Mesothelial cell of epicardium (in vitro differentiated cells): ENCODE results near the gene MSANTD1. TPM values are rescaled to one million over a fixed set of nuclear protein-coding genes. Genes with fewer than 3 reads are reported as not detected.

Experiments used
- DNase-seq, 2 experiments: peaks; one replicate each; pipeline ENCODE4 v3.0.0; 2021; ENCODE audit warnings: low spot score in 2 of 2; ENCODE audit not compliant: unreplicated experiment in 2 of 2
- H3K27ac Mint-ChIP-seq: 2 replicates; pipeline ENCODE4 v1.8.0; 2021; ENCODE audit warnings: mixed read lengths
- H3K27me3 Mint-ChIP-seq: 2 replicates; pipeline ENCODE4 v1.8.0; 2021; ENCODE audit warnings: low read depth, mixed read lengths
- H3K36me3 Mint-ChIP-seq: 2 replicates; pipeline ENCODE4 v1.8.0; 2021; ENCODE audit warnings: mixed read lengths
- H3K4me1 Mint-ChIP-seq: 2 replicates; pipeline ENCODE4 v1.8.0; 2021; ENCODE audit warnings: mixed read lengths
- H3K4me3 Mint-ChIP-seq: 2 replicates; pipeline ENCODE4 v1.8.0; 2021; ENCODE audit warnings: mild to moderate bottlenecking, moderate library complexity, mixed read lengths
- H3K9me3 Mint-ChIP-seq: 2 replicates; pipeline ENCODE4 v1.8.0; 2021; ENCODE audit warnings: mixed read lengths
- total RNA-seq: library from RNA; stranded (reverse); gene quantifications from 3 replicates; pipeline ENCODE4 v1.2.1, GENCODE V29; 2021
- TF ChIP-seq, protein P1 (sequence below): fragments of 200-600 bp; sonication (generic); IDR thresholded peaks from one replicate; pipeline ENCODE4 v1.5.0; 2021; ENCODE audit warnings: antibody characterized with exemption; ENCODE audit not compliant: unreplicated experiment

MSANTD1 gene
- total RNA-seq, 1 donor from 2014 or later = 2.6 TPM

DNA sequence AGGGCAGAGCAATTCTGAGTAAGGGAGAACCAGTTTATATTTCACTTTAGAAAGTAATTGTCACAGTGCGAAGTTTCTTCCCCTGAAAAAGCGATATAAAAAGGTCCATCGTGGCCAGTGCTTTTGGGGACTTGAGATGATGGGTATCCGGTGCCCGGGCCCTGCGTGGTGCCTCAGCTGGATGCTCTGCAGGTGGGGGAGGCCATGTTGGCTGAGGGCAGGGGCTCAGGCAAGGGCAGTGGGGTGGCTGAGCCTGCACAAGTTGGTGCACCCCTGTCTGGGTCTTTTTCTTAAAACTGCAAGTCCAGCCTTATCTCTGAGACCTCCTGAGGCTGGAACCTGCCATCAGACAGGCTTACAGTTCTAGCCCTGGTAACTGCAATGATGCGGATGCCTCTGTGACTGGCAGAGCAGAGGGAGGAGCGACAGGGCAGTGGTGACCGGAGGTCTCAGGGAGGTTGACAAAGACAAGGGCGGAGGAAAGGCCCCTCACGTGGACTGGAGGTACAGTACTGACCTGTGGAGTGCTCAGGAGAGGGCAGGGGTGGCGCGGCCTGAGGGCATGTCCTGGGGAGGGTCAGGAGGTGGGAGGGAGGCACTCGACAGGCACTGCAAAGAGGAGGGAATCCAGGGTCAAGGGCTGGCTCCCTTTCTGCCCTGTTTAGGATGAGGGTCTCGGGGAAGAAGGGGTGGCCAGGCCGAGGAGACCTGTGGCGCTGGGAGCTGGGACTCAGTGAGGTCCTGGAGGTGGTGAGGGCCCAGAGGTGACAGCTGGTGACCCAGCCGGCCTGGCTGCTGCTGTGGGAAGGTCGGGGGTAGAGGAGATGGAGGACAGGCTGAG is 45.7 kb downstream of the MSANTD1 start:
- H3K27me3 Mint-ChIP-seq = peaks cover 13% of the 10 kb centered on the region
- peaks cover 16% of the 10 kb centered on the region for H3K9me3 Mint-ChIP-seq
- peak overlapping the region; percentile 55 for H3K27ac Mint-ChIP-seq
- peaks cover 38% of the 10 kb centered on the region for H3K36me3 Mint-ChIP-seq
- H3K4me1 Mint-ChIP-seq = peaks cover 30% of the 10 kb centered on the region
- peak in 1 of 2 experiments; percentile 36 for DNase-seq
- TF ChIP-seq, protein P1, sequence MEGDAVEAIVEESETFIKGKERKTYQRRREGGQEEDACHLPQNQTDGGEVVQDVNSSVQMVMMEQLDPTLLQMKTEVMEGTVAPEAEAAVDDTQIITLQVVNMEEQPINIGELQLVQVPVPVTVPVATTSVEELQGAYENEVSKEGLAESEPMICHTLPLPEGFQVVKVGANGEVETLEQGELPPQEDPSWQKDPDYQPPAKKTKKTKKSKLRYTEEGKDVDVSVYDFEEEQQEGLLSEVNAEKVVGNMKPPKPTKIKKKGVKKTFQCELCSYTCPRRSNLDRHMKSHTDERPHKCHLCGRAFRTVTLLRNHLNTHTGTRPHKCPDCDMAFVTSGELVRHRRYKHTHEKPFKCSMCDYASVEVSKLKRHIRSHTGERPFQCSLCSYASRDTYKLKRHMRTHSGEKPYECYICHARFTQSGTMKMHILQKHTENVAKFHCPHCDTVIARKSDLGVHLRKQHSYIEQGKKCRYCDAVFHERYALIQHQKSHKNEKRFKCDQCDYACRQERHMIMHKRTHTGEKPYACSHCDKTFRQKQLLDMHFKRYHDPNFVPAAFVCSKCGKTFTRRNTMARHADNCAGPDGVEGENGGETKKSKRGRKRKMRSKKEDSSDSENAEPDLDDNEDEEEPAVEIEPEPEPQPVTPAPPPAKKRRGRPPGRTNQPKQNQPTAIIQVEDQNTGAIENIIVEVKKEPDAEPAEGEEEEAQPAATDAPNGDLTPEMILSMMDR = no peak
- peak overlapping the region; percentile 94 for H3K4me3 Mint-ChIP-seq

DNA sequence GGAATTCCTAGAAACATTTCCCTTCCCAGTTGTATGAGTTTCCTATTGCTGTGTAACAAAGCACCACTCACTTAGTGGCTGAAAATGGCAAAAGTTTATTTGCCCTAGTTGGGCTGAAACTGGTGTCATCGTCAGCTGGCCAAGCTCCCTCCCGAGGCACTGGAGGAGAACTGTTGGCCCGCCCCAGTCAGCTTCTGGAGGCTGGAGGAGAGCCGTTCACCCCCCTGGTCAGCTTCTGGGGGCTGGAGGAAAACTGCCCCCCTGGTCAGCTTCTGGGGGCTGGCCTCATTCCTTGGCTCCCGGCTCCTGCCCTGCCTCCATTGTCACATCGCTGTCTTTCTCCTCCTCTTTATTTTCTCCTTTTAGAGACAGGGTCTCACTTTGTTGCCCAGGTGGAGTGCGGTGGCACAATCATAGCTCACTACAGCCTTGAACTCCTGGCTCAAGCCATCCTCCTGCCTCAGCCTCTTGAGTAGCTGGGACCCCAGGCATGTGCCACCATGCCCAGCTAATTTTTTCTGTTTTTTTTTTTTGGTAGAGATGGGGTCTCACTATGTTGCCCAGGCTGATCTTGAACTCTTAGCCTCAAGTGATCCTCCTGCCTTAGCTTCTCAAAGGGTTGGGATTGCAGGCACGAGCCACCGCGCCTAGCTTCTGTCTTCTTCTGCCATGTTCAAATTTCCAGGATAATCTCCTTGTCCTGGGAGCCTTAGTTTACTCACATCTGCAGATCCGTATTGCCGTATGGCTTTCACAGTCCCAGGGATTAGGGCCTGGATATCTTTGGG is 47.1 kb downstream of the MSANTD1 start:
- TF ChIP-seq, protein P1 = no peak
- peaks cover 38% of the 10 kb centered on the region for H3K36me3 Mint-ChIP-seq
- H3K4me3 Mint-ChIP-seq = no peak overlapping the region
- peaks cover 16% of the 10 kb centered on the region for H3K9me3 Mint-ChIP-seq
- H3K27ac Mint-ChIP-seq = no peak overlapping the region
- peaks cover 4% of the 10 kb centered on the region for H3K27me3 Mint-ChIP-seq
- DNase-seq = peak in 1 of 2 experiments; percentile 5
- peaks cover 33% of the 10 kb centered on the region for H3K4me1 Mint-ChIP-seq

DNA sequence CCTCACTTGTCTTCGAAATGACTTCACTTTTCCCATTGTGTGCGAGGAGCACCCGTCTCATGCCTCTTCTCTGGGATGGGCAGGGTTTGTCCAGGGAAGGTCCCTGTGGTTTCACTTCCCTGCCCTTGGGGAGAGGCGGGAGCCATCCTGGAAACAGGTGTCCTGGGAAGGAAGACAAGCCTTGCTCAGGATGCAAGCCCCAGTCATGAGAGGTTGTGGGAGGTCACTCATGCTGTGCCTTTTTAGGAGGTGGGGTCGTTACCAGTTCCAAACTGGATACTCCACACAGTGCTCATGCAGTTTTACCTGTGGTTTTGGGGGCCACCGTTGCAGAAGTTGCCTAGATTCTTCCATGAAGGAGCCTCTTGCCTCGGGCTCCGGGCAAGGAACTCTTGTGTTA is 47.7 kb downstream of the MSANTD1 start:
- peaks cover 38% of the 10 kb centered on the region for H3K36me3 Mint-ChIP-seq
- H3K4me3 Mint-ChIP-seq = no peak overlapping the region
- peaks cover 33% of the 10 kb centered on the region for H3K4me1 Mint-ChIP-seq
- peaks cover 16% of the 10 kb centered on the region for H3K9me3 Mint-ChIP-seq
- DNase-seq = peak in 1 of 2 experiments; percentile 20
- no peak overlapping the region for H3K27ac Mint-ChIP-seq
- TF ChIP-seq, protein P1 = no peak
- peaks cover under 1% of the 10 kb centered on the region for H3K27me3 Mint-ChIP-seq

DNA sequence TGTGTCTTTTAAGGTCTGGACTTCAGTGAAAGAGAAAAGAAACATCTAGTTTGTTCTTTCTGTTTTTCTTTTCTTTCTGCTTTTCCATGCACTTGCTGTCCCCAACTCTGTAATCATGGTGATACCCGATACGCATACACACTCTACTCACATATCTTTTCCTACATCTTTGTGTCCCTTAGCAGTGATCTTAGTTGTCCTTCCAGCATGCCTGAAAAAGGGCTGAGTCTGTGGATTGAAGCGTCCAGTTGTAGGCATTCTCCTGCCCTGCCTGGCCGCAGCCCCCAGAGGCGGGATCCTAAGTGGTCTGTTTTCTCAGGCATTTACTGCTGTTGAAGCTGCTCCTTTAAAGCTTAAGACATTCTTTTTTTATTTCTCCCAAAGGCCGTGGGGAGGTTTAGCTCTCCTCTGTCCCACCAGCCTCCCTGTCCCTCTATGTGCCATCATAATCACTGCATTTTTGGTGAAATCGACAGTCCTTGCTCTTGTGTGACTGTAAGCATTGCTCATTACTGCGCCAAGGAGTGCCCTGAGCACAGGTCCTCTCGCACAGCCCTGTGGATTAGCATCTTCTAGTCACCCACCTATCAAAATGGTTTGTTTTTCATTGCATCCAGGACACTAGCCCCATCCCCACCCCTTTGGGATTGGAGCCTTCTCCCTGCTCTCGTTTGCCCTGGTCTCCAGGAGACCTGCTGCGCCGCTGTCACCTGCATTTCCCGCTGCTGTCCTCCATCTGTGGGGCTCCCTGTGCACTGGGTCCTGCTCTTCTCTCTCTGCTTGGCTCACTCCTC is 48.3 kb downstream of the MSANTD1 start:
- TF ChIP-seq, protein P1 = no peak
- no peaks in the 10 kb centered on the region for H3K27me3 Mint-ChIP-seq
- H3K4me1 Mint-ChIP-seq = peaks cover 34% of the 10 kb centered on the region
- peak in 1 of 2 experiments; percentile 25 for DNase-seq
- H3K27ac Mint-ChIP-seq = no peak overlapping the region
- no peak overlapping the region for H3K4me3 Mint-ChIP-seq
- H3K9me3 Mint-ChIP-seq = peaks cover 16% of the 10 kb centered on the region
- H3K36me3 Mint-ChIP-seq = peaks cover 38% of the 10 kb centered on the region
